GM12873 (cell line): ENCODE measurements around the gene NXN.

ENCODE experiments used
- CTCF ChIP-seq: IDR thresholded peaks from 2 replicates; pipeline ENCODE4 v1.5.1; 2012; ENCODE audit warnings: low read depth, mild to moderate bottlenecking, moderate library complexity, low read length, control low read depth; ENCODE audit not compliant: insufficient read depth; ENCODE audit errors: missing control alignments

NXN gene

GRCh38 chr17:823501-823902 lies 156.1 kb downstream of the NXN start:
- no peak for TF ChIP-seq CTCF

- TF ChIP-seq CTCF = no peak
These were observed 160.3 kb downstream of the NXN start for GRCh38 chr17:819251-819650.

- no peak for TF ChIP-seq CTCF
These were observed 165.2 kb downstream of the NXN start for GRCh38 chr17:814371-814770.

- no peak for TF ChIP-seq CTCF
These were observed 166.9 kb downstream of the NXN start for GRCh38 chr17:812638-813204.

GRCh38 chr17:811051-811784 lies 168.4 kb downstream of the NXN start:
- no peak for TF ChIP-seq CTCF

- no peak for TF ChIP-seq CTCF
These were observed 171.9 kb downstream of the NXN start for GRCh38 chr17:807523-808294.
